ENCODE results near the gene FHIP1A. TPM values are rescaled to one million over a fixed set of nuclear protein-coding genes. Genes with fewer than 3 reads are reported as not detected.

The FHIP1A gene
- total RNA-seq, 4 donors from 2014 or later, result 11.6 to 32.4 (median 30.7) TPM

DNA sequence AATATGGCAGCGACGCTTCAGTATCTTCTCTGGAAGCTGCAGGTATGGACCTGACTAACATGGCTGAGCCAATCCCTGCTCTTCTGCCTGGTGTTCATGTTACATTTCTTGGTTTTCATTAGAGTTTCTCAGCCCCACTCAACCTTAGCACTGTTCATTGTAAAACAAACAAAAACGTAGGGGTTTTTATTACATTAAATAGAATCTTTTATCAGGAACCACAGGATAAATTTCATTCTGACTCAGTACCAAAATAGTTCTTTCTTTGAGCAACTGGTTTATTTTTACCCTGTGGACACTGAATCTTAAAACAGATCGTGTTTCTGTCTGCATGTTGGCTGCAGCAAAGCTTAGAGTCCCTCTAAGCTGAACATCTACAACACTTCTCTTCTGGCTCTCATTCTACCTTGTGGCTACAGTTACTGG, 27.1 kb downstream of the FHIP1A start:
- no peak for DNase-seq
- TF ChIP-seq, protein P1, sequence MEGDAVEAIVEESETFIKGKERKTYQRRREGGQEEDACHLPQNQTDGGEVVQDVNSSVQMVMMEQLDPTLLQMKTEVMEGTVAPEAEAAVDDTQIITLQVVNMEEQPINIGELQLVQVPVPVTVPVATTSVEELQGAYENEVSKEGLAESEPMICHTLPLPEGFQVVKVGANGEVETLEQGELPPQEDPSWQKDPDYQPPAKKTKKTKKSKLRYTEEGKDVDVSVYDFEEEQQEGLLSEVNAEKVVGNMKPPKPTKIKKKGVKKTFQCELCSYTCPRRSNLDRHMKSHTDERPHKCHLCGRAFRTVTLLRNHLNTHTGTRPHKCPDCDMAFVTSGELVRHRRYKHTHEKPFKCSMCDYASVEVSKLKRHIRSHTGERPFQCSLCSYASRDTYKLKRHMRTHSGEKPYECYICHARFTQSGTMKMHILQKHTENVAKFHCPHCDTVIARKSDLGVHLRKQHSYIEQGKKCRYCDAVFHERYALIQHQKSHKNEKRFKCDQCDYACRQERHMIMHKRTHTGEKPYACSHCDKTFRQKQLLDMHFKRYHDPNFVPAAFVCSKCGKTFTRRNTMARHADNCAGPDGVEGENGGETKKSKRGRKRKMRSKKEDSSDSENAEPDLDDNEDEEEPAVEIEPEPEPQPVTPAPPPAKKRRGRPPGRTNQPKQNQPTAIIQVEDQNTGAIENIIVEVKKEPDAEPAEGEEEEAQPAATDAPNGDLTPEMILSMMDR (IDR thresholded peaks at IDR 0.05), result no peak
- no peak for TF ChIP-seq POLR2A (IDR thresholded peaks at IDR 0.05)
- no peak overlapping the region for H3K27ac ChIP-seq
- H3K4me3 ChIP-seq, result no peak overlapping the region
- no peaks in the 10 kb centered on the region for H3K27me3 ChIP-seq
- no peaks in the 10 kb centered on the region for H3K9me3 ChIP-seq
- no peaks in the 10 kb centered on the region for H3K4me1 ChIP-seq
- no peaks in the 10 kb centered on the region for H3K36me3 ChIP-seq

DNA sequence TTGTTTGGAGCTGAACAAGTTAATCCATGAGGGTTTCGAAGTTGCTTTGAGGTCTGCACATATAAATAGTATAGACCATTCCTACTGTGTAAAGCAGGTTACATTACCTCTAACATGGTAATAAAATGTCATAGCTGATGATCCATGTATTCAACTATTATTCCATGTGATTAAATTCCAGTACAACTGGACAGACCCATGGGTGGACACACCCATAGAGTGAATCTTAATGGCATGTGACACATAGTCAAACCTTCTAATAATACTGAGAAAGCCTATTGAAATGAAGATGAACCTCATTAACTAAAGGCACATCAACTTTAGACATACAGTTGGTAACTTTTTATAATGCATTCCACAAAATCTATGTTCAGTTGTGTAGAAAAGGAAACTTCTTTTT, 28.5 kb downstream of the FHIP1A start:
- TF ChIP-seq, protein P1 (IDR thresholded peaks at IDR 0.05), result no peak
- Histone ChIP-seq H3K4me3 (no peak overlapping the region), H3K4me1 (no peaks in the 10 kb centered on the region), H3K36me3 (no peaks in the 10 kb centered on the region), H3K27ac (no peak overlapping the region), H3K9me3 (no peaks in the 10 kb centered on the region), H3K27me3 (no peaks in the 10 kb centered on the region)
- no peak for DNase-seq

DNA sequence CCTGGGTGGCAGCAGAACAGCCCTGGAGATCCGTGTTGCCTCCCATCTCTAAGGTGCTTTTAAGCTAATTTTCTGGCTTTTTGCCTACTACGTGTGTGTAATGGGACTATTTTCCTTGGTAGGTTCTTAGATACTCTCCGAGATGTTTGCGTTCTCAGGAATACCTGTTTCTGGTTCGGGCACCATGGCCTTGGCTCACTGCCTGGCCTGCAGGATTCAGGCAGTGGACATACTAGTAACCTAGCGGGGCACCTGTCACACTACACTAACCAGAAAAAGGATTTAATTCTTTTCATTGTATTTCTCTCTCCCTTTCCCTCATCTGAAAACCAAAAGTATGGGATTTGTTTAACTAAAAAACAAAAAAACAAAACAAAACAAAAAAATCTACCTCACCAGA, 29.2 kb downstream of the FHIP1A start:
- H3K36me3 ChIP-seq, result no peaks in the 10 kb centered on the region

DNA sequence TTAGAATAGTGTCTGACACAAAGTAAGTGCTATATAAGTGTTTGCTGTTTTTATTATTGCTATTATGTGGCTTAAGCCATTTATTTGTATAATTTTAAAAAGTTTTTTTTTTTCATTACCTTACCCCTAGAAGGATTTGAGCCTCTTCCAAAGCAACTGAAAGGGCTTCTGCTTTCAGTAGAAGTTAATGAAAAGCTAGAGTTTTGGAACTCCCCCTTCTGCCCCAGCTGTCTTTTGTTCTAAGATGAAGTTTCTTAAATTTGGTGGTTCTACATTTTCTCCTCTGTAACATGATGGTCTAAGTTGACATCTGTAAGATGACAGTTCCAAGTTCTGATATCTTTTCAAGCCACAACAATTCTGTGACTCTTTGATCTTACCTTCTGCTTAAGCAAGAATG, 30.3 kb downstream of the FHIP1A start:
- Histone ChIP-seq H3K27me3 (no peaks in the 10 kb centered on the region), H3K27ac (no peak overlapping the region), H3K36me3 (no peaks in the 10 kb centered on the region), H3K9me3 (no peaks in the 10 kb centered on the region), H3K4me1 (no peaks in the 10 kb centered on the region), H3K4me3 (no peak overlapping the region)
- TF ChIP-seq, protein P1 (IDR thresholded peaks at IDR 0.05), result no peak
- TF ChIP-seq POLR2A (IDR thresholded peaks at IDR 0.05), result no peak
- DNase-seq, result no peak

More for the DNA sequence above, 29.2 kb downstream of the FHIP1A start:
- Histone ChIP-seq H3K27me3 (no peaks in the 10 kb centered on the region), H3K27ac (no peak overlapping the region), H3K4me3 (no peak overlapping the region), H3K9me3 (no peaks in the 10 kb centered on the region), H3K4me1 (no peaks in the 10 kb centered on the region)
- DNase-seq, result no peak
- TF ChIP-seq, protein P1 (IDR thresholded peaks at IDR 0.05), result no peak
- TF ChIP-seq POLR2A (IDR thresholded peaks at IDR 0.05), result no peak

DNA sequence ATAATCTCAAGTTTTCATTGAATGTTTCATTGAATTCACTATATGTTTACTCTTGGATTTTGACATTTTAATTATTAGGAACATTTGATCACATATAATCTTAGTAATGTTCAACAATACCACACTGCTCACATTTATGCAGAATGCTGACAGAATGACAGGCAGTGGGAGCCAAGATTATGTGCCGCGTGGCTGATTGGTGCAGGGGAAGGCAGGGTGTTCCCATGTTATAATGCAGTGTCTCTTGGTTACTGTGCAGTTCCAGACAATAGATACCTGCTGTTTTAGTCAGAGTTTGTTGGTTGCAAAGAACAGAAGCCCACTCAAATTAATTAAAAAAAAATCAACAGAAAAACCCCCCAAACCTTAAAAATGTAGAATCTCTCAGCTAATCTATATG, 33.0 kb downstream of the FHIP1A start:
- Histone ChIP-seq H3K9me3 (no peaks in the 10 kb centered on the region), H3K27me3 (no peaks in the 10 kb centered on the region), H3K27ac (no peak overlapping the region), H3K36me3 (no peaks in the 10 kb centered on the region), H3K4me1 (no peaks in the 10 kb centered on the region), H3K4me3 (no peak overlapping the region)
- DNase-seq, result no peak
- no peak for TF ChIP-seq POLR2A (IDR thresholded peaks at IDR 0.05)
- TF ChIP-seq, protein P1 (IDR thresholded peaks at IDR 0.05), result no peak

DNA sequence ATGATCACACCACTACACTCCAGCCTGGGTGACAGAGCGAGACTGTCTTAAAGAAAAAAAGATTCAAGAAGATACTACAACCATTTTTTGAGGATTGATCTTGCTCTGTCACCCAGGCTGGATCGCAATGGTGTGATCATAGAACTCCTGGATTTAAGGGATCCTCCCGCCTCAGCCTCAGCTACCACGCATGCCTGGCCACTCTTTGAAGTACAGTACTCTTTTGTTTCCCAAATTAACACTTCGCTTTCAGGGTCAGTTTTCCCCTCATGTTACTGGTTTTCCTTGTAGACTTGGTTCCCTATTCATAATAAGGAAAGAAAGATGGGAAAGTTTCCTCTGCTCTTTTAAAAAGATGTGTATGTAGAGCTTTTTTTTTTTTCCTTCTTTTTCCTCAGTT, 34.3 kb downstream of the FHIP1A start:
- TF ChIP-seq, protein P1 (IDR thresholded peaks at IDR 0.05), result no peak
- no peak for TF ChIP-seq POLR2A (IDR thresholded peaks at IDR 0.05)
- Histone ChIP-seq H3K27me3 (no peaks in the 10 kb centered on the region), H3K4me3 (no peak overlapping the region), H3K36me3 (no peaks in the 10 kb centered on the region), H3K9me3 (no peaks in the 10 kb centered on the region), H3K27ac (no peak overlapping the region), H3K4me1 (no peaks in the 10 kb centered on the region)
- no peak for DNase-seq
